NCI-H128 (cell line): ENCODE data around the gene NAA15.
"Not testable (repeated sequence)": the region's sequence is repeated elsewhere in the genome, so short reads cannot be mapped to it uniquely, and the experiment has no call there.

Experiments used
- DNase-seq: peaks from one replicate; lab custom pipeline; 2025; ENCODE audit not compliant: unreplicated experiment; lab: John Stamatoyannopoulos, UW

The NAA15 gene

DNA sequence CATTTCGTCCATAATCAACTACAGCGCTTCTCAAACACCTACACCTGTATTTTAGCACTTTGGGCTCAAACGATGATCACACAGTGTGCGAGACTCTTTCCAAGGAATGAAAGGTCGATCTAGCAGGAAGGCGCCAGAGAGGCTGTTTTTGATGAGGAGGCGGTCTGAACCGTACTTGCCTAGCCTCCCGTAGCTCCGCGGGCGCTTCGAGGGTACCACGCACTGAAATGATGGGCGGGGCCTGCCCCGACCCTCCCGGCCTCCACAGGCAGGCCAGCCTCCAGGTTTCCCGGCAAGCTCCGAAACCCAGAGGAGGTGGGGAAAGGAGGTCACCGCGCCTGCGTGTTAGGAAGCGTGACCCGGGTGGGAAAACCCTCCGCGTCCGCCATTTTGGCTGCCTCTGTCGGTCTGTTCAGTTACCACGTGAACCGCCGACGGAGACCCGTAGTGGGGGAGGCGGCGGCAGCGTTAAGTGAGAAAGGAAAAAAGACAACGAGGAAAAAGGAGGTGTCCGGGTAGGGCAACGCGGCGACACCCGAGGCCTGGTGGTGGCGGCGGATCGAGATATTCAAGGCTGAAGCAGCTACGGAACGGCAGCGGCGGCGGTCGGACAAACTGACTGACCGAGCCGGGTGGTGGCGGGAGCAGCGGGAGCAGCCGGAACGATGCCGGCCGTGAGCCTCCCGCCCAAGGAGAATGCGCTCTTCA is at the start of gene NAA15:
TSS of gene NAA15 (plus strand) at position 393 of the 708 bp plus-strand sequence. CDS start at position 666, 273 bp downstream.
- DNase-seq = peak; percentile 91

GRCh38 chr4:139253046-139253445 is 48.3 kb upstream of the NAA15 start:
- no peak for DNase-seq

GRCh38 chr4:139253713-139254112 is 47.6 kb upstream of the NAA15 start:
- DNase-seq = no peak

- not testable (repeated sequence) for DNase-seq
These were observed 45.7 kb upstream of the NAA15 start for GRCh38 chr4:139255581-139255980.

DNA sequence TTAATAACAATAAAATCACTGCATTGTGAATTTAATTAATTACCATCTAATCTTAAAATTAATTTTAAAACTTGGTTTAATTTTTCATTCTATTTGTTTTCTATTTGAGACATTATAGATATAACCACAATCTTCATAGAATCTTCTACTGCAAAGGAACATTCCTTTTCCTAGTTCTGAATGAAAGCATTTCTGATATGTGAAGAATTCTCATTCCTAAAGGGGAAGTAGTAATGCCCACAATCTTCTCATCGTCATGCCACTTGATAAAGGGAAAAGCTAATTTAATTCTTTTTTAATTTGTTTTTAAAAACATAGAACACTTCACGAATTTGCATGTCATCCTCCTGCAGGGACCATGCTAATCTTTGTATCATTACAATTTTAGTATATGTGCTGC is 45.0 kb upstream of the NAA15 start:
- no peak for DNase-seq

DNA sequence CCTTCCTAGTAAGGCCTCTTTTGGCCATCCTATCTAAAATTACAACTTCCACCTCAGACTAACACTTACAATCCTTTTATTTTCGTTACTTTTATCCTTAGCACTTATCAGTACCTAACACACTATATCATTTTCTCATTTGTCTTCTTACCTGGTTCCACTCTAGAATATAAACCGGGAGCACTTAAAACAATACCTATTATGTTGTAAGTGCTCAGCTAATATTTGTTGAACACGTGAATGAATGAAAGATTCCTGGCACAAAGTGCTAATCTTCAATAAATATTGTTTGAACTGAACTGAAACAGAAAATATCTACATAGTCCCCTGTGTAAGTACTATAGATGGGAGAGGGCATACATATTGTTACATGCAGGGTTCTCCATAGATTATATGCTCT is 35.7 kb upstream of the NAA15 start:
- no peak for DNase-seq

DNA sequence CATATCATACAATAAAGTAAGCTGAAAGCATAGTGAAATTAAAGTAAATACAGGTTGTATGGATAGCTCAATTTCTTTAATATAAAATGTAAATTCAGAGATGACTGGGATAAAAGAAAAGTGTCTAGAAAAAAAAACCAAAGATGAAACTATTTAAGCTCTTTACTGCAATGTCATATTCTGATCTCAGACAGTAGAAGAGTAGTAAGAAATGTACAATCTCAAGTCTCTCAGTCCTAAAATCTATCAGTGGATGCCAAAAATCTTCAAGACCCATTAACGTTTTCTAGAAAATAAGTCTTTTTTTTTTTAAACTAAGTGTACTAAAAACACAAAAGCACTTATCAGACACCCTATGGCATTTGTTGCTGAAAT is 35.1 kb upstream of the NAA15 start:
- DNase-seq = no peak

DNA sequence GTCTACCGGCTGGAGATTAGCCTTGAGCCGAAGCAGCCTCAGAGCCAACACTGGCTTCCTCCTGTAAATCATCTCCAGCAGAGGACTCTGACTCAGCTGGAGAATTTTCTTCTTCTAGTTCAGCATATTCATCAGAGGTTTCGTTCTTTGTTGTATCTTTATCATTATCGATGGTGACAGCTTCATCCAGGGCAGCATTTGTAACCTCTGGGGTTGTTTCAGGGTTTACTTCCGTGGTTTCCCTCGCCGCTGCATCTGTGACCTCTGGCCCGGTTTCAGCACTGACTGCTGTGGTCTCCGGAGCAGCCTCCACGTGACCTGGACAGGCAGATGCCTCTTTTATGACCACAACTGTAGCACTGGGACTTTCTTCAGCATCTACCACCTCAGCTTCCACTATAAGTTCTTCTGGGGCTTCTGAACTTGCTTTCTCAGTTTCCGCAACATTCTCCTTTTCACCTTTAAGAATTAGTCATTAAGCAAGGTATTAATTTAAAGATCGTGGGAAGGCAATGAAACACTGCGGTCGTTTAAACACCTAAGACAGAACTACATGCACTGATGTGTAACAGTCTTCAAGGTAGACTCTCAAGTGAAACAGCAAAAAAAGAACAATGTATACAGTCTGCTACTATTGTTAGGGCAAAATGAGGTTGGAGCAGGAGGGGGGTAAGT is 34.6 kb upstream of the NAA15 start:
- DNase-seq = no peak

DNA sequence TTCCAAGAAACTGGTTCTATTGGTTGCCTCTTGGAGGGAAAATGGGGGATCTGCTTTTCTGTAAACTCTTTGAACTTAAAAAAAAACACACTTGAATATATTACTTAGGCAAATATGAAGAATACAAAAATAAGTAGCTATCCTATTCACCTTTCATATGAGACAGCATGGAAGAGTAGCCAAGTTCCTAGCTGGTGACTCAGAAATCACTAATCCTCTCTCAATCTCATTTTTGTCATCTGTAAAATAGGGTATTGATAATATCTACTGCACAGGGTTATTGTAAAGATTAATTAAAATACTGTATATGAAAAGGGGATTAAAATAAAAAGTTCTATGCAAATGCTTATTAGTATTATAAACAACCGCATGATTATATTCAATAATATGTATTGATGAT is 34.0 kb upstream of the NAA15 start:
- DNase-seq = no peak

DNA sequence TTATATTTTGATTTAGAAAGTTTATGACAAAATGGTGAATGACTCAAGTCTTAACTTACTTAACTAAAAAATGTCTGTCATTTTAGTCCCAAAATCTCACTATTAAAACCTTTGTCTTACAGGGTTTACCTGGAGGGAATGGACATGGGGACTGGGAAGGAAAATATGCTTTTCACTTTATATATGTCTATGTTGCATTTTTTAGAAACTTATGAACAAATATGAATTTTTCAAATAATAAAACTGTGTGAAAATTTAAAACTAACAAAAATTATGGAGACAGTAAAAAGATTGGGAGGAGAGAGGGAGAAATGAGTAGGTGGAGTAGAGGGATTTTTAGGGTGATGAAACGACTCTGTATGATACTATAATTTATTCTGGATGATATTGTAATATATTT is 27.5 kb upstream of the NAA15 start:
- no peak for DNase-seq

DNA sequence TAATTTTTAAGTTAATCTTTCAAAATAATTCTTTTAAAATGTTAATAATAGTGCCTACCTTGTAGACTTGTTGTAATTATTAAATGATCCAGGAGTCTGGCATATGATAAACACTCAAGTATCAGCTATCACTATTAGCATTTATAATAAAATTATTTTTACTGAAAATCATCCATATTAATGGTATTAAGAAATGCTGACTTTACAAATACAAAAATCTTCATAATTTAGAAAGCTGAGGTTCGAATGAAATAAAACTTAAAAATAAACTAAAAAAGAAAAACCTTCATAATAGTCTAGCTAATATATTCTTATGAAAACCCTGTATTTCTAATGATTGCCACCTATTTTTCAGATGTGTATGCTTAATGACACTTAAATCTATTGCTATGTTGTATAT is 26.5 kb upstream of the NAA15 start:
- no peak for DNase-seq

DNA sequence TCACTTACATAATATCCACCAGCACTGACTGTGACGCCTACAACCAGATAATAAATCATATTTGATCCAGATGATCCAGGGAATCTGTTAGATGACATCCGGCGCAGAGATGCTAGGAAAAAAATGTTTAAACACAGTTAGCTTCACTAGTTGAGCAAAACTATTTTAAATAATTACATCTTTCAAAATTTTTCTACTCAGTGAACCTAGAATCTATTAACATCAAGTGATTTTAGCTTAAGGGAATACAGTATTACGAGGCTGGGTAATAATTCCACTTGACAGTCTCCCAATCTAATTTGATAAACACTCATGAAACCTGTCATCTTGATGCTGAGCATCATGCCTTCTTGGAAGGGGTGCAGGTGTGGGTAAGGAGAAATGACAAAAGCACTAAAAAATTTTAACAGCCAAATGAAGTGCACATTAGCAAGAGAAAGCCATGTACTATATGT is 26.0 kb upstream of the NAA15 start:
- no peak for DNase-seq

DNA sequence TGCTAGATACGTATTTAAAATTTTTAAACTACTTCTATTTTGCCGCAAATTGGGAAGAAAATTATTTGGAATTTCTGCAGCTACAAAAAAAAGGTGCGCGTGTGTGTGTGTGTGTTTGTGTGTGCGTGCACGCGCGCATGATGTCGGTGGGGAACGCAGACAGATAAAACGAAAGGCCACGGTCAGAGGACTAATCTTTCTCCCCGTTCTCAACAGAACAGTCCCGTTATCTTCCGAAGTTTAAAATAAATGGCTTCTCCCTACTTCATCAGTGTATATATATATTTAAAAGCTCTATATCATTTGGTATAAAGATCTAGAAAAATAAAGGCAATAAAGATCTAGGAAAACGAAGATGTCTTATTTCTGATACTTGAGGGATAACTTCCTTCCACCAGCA is 22.8 kb upstream of the NAA15 start:
- no peak for DNase-seq

GRCh38 chr4:139278912-139279759 is 22.2 kb upstream of the NAA15 start:
- no peak for DNase-seq

- no peak for DNase-seq
These were observed 21.3 kb upstream of the NAA15 start, which contains the start of gene MGARP for GRCh38 chr4:139279760-139280620. TSS of gene MGARP (minus strand) at chr4:139280225. CDS start at chr4:139280158, 67 bp downstream.

- DNase-seq = no peak
These were observed 19.1 kb upstream of the NAA15 start for GRCh38 chr4:139282065-139282720.

- DNase-seq = no peak
These were observed 18.6 kb upstream of the NAA15 start for GRCh38 chr4:139282721-139283075.

DNA sequence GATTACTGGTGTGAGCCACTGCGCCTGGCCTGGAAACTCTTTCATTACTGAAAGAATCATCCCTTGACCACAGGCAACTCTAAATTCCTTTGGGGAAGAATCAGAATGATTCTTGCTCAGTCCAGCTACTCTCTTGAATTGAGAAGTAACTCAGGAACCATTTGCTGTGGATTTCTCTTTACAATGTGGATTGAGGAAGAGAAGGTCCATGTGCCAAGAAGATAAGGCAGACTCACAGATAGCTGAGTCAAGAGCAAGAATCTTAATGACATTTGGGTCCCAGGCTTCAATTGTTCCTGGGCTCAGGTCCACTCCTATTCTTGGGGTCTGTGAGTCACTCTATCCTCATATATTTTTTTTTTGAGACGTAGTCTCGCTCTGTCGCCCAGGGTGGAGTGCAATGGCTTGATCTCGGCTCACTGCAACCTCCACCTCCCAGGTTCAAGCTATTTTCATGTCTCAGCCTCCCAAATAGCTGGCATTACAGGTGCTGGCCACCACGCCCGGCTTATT is 15.1 kb upstream of the NAA15 start:
- DNase-seq = no peak

GRCh38 chr4:139295206-139295941 is 5.9 kb upstream of the NAA15 start:
- peak; percentile 71 for DNase-seq
